ENCODE results near the gene CCNL2.
"Not testable (repeated sequence)": the region's sequence is repeated elsewhere in the genome, so short reads cannot be mapped to it uniquely, and the experiment has no call there.

Gene CCNL2

DNA sequence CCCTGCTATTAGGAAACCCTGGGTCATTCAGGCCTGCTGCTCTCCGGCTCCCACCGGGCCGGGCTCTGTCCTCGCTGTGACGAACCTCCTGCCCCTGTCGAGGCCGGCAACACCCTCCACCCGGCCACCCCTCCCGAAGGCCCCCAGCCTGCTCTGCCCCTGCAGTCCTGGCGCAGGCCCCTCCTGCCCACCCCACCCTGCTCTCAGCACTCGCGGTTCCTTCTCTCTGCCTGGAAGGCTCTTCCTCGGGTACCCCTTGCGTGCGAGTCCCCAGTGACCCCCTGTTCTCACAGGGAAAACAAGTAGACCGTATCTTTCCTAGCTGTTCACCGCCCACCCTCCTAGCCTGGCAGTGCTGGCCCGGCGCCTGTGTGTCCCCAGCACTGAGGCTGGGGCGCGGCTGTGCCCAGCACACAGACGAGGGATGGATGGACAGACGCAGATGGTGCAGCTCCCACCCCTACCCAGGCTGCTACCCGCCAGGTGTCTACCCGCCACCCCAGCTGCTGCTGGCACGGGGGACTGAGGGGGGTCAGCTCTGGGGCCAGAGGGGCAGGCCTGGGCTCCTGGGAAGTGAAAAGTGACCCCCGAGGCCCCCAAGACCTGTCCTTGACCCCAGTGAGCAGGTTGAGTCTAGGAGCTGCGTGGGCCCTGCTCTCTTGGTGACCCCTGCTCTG lies 33.3 kb upstream of the CCNL2 start:
- no peak for DNase-seq

DNA sequence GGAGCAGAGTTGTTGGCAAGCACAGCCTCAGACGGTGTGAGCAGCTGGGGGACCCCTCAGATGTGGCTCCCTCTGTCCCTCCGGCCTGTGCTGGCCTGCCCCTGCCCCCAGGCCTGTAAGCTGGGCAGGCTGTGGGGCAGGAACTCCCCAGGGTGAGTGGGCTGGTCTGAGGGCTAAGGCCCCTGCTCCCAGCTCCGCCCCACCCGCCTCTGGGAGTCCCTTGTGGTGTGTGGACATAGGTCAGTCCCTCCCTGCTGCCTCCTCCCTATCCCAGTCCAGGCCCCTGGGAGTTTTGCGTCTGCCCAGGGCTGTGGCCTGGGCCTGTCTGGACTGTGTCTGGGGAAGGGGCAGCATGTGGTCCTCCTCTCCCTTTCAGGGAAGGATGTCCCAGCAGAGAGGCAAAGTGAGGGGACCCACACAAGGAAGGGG lies 32.7 kb upstream of the CCNL2 start:
- DNase-seq, result no peak

DNA sequence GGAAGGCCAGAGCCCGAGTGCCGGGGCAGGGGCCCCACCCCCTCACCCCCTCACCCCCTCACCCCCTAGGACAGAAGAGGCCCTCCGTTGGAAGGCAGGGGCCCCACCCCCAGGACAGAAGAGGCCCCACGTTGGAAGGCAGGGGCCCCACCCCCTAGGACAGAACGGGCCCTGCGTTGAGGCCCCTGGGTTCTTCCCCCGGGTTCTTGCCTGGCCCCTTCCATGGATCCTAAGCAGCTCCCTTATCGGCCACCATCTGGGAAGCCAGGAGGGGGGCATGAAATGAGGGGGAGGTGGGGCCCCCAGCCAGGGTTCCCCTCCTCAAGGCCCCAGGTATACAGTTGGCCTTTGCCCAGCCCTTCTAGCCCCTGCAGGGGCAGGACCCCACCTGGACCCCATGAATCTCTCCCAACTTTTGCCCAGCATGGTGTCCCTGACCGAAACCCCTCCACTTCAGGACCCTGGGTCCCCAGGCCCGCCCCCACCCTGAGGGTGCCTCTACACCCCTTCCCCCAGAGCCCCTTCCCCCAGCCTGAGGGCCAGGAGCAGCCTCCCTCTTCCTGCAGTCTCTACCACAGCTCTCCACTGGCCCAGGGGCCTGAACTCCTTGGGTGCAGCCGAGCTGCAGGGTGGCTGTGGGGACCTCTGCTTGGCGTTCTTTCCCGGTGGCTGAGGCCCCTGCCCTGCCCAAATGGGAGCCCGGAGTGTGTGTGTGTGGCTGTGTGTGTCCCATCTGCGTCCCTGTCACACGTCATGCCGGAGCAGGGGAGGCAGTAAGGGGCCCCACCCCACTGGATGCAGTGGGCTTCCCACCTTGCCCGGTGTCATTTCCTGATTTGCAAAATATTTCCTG lies 32.1 kb upstream of the CCNL2 start:
- no peak for DNase-seq

DNA sequence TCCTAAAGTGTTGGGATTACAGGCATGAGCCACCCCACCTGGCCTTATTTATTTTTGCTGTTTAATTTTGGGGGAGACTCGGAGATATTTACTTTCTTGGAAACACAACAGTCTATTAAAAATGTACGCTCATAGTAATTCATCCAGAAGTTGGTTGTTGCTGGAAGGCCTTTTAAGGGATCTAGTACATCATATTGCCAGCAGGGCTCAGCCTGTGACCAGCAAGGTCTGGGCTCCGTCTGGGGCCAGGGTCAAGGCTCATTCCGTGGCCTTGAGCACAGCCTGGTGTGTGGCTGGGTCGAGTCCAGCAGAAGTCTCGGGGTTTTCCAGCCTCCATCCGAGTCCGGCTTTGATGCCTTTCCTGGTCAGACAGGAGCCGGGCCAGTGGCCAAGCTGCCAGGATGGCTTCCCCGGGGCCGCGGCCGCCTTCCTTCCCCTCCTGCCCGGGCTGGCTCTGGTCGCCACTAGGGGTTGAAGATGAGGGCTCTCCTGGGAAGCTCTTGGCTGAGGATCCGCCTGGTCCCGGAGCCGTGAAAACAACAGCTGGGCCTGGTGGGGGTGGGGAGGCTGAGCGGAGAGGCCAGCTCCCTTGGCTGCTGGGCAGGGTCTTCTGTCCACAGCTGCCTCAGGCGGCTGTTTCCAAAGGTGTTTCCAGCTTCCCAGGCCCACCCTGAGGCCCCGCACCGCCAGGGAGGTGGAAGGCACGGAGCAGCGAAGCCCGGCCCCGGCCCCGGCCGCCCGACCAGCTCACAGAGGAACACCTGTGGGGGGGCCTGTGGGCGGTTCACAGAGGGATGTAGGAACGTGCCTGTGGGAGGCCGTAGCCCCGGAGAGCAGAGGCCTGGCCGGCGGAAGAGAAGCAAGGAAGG lies 31.2 kb upstream of the CCNL2 start:
- DNase-seq, result no peak

DNA sequence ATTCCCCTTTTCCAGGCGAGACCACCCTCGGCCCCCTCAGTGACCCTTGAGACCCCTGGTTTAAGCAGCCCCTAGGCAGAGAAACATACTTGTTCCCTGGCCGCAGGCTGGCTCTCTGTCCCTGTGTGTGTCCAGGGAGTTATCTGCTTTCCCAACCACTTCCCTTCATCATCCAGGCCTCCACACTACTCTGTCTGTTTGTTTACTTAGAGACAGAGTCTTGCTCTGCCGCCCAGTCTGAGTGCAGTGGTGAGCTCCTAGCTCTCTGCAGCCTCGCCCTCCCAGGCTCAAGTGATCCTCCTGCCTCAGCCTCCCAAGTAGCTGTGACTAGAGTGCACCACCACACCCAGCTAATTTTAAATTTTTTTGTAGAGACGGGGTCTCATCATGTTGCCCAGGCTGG lies 30.5 kb upstream of the CCNL2 start:
- DNase-seq, result no peak

DNA sequence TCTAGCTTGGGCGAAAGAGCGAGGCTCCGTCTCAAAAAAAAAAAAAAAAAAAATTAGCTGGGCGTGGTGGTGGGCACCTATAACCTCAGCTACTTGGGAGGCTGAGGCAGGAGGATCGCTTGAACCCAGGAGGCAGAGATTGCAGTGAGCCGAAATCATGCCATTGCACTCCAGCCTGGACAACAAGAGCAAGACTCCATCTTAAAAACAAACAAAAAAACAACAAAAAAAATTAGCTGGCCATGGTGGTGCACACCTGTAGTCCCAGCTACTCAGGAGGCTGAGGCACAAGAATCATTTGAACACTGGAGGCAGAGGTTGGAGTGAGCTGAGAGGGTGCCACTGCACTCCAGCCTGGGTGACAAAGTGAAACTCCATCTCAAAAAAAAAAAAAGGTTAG lies 29.8 kb upstream of the CCNL2 start:
- not testable (repeated sequence) for DNase-seq

DNA sequence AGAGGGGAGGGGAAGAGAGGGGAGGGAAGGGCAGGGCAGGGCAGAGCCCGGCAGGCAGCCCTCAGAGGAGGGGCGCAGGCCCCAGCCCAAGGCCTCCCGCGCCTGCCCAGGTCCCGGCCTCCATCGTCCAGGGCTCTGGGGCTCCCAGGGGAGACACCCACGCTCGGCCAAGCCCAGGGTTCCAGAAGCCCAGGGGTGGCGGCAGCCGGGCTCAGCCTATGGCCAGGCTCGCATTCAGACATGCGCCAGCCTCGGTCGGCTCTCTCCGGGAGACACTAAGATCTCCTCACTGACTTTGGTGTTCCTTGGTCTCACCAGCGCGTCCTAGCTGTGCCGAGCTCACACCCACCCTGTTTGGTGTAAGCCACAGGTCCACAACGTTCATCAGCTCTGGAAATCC lies 29.0 kb upstream of the CCNL2 start:
- no peak for DNase-seq

DNA sequence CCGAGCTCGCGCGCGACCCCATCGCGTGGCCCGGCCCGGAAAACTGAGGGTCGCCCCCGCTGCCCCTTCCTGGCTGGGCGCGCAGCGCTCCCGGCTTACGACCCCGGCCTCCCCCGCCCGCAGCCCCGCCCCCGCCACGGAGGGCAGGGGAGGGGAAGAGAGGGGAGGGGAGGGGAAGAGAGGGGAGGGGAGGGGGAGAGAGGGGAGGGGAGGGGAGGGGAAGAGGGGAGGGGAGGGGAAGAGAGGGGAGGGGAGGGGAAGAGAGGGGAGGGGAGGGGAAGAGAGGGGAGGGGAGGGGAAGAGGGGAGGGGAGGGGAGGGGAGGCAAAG lies 28.6 kb upstream of the CCNL2 start:
- DNase-seq, result no peak

DNA sequence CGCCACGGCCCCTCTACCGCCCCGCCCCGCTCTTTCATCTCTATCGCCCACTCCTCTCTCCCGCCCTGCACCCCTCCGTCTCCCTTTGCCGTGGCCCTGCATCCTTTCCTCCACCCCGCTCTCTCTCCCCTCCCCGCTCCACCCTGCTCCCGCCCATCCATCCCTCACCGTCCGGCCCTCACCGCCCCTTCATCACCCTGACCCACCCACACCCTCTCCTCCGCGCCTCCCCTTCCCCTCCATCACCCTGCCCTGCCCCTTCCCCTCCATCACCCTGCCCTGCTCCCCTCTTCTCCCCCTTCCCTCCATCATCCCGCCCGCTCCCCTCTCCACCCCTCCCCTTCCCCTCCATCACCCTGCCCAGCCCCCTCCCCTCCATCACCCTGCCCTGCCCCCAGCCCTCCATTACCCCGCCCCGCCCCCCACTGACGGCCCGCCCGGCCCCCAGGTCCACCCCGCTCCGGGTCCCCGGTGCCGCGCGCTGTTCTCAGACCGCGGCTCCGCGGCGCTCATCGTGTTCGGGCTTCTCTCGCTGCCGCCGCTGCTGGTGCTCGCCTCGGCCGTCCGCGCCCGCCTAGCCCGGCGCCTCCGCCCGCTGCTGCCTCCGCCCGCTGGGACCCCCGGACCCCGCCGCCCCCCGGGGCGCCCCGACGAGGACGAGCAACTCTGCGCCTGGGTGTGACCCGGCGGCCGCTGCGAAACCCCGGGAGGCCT lies 28.1 kb upstream of the CCNL2 start:
- no peak for DNase-seq

DNA sequence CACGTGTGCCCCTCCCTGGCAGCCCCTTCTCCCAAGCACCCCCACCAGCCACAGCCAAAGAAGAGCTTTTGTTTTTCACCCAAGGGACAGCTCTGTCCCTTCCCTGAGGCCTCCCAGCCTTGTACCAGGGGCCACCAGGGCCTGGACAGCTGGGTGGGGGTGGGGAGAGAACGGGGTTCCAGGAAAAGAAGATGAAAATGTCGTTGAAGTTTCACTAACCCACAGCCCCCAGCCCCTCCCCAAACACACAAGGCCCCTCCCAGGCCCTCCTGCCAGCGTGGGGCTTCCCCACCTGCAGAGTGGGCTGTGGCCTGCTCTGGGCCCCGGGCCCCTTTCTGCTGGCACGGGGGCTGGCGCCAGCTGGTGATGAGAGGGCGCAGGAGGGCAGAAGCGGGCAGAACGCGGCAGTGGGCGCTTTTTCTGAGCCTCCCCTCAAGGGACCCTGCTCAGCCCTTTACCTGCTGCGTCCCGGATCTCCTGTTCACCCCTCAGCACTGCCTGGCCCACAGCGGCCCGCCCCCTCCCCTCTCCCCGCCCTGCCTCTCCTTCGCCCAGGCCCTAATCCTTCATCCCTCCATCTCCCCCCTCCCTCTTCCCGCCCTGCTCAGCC lies 27.5 kb upstream of the CCNL2 start:
- DNase-seq, result no peak

DNA sequence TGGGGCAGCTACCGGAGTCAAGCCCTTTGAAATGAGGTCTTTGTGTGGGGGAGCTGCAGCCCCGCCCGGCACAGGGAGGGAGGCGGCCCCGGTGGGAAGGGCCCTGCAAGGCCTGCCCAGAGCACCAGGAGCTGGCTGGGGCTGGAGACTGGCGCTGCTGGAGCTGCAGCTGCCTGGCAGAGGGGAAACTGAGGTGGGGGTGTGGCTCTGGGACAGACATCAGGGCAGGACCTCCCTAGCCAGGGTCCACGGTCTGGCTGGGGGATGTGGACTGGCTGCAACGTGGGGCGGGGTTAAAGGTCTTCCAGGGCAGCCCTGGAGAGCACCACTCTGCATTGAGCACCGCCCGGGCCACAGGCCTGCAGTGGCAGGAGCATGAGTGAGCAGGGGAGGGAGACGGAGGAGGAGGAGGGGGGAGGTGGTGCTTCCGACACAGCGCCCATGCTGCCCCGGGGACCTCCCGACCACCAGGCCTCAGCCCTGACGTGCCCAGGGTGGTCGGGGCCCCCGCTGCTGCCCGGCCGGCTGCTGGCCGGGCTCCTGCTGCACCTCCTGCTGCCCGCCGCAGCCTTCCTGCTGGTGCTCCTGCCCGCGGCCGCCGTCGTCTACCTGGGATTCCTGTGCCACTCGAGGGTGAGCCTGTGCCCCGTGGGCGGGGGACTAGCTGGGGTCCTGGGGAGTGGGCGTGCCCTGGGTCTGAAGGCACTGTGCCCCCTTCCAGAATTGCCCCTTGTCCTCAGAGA lies 26.8 kb upstream of the CCNL2 start:
- DNase-seq, result no peak

DNA sequence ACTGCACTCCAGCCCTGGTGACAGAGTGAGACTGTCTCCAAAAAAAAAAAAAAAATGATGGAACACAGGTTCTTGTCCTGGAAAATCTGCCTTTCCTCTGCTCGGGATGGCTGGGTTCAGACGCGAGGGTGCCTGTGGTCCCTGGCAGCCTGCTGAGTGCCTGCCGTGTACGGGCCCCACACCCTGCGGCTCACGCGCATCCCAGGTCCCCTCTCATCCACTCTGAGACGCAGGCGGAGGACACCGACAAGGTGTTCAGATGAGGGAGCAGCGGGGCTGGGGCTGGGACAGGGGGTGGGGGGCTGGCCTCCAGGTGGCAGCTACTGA lies 26.3 kb upstream of the CCNL2 start:
- no peak for DNase-seq

DNA sequence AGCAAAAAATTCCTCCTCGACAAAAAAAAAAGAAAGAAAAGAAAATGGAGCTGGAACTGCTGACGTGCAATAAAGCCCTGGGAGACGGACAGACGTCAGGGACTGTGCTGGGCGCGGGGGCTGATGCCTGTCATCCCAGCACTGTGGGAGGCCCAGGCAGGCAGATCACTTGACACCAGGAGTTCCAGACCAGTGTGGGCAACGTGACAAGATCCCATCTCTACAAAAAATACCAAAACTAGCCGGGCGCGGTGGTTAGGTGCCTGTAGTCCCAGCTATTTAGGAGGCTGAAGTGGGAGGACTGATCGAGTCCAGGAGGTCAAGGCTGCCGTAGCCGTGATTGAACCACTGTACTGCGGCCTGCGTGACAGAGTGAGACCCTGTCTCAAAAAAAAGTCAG lies 25.6 kb upstream of the CCNL2 start:
- no peak for DNase-seq

DNA sequence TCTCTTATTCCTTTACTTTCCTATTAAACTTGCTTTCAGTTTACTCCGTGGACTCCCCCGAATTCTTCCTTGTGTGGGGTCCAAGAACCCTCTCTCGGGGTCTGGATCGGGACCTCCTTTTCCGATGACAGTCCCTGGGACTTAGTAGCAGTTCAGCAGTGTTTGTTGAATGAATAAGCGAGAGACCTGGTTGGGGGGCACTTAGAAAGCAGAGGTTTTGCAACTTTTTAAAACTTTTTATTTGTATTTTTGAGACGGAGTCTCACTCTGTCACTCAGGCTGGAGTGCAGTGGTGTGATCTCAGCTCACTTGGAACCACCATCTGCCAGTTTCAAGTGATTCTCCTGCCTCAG lies 24.1 kb upstream of the CCNL2 start:
- no peak for DNase-seq

DNA sequence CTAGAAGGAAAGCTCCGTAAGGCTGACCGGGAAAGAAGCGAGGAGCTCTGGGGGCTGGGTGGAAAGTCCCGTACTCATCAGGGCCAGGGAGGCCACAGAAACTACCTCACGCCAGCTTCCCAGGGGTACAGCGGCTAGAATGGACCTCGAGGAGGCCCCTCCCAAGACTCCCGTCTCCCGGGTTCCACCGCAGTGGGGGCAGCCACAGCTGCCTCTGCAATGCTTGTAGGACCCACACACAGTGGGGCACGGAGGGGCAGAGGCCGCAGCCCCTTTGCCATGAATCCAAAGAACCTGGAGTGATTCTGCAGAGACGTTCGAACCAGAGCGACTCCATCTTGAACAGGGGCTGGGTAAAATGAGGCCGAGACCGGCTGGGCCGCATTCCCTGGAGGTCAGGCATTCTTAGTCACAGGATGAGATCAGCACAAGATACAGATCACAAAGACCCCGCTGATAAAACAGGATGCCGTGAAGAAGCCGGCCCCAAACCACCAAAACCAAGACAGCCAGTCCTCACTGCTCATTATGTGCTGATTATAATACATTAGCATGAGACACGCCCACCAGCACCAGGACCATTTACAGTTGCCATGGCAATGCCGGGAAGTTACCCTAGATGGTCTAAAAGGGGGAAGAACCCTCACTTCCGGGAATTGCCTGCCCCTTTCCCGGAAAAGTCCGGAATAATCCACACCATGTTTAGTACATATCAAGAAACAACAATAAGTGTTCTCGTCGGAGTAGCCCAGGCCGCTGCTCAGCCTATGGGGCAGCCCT lies 23.5 kb upstream of the CCNL2 start:
- DNase-seq, result peak; percentile 24

DNA sequence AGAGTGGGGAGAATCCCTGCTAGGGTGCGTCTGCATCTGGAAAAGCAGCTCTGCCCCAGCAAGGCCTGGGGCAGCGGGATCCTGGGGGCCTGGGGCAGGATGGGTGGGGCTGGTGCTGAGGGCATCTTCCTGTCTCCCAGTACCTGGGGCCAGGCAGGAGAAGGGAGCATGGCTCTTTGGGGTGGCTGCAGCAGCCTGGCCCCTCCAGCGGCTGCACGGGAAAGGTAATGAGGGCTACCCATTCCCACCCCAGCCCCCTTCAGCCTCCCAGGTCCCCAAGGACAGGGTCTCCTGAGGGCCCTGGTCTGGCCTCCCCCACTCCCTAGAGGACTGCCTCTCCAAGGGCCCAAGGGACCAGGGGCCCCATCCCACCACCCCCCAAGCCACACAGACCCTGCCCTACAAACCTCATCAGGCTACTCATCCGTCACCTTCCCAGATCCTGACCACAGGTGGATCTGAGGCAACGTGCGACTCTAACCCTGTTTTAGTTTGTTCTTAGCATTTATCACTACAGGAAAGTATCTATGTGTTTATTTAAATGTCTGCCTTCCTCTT lies 22.9 kb upstream of the CCNL2 start:
- no peak for DNase-seq

DNA sequence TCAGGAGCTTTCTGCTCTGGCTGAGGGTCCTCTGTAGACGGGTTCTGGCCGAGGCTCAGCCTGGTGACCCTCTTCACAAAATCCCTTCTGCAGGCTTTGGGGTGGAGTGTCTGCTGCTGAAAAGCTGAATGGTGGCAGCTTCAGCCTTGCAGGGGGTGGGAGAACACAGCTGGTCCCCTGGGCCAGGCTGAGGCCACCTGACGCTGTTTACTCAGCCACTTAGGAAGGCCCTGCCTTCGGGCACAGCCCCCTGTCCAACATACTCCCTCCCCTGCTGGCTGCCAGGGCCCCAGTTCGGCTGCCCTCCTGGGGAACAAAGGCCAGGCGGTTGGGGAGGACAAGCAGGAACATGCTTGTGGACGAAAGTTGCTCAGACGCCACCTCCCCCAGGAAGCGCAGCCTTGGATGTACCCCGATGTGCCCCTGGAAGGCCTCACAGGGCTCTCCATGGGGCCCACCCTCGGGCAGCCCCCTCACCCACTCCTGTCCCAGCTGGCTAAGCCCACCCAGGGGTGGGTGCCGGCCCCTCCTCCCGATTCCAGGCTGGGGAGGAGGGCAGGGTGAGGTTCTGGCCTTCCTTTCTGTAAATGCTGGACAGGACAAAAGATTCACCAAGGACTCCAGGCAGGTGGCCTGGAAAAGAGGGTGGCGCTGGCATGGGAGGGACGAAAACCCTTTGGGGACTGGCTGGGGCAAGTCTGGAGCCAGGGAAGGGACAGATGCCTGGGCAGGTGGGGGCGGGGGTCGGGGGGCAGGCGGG lies 22.2 kb upstream of the CCNL2 start, which contains the start of gene ANKRD65:
Gene ANKRD65, minus strand, starts transcription at position 130 of the 760 bp plus-strand sequence. CDS start 271 bp downstream, outside the sequence.
- no peak for DNase-seq

DNA sequence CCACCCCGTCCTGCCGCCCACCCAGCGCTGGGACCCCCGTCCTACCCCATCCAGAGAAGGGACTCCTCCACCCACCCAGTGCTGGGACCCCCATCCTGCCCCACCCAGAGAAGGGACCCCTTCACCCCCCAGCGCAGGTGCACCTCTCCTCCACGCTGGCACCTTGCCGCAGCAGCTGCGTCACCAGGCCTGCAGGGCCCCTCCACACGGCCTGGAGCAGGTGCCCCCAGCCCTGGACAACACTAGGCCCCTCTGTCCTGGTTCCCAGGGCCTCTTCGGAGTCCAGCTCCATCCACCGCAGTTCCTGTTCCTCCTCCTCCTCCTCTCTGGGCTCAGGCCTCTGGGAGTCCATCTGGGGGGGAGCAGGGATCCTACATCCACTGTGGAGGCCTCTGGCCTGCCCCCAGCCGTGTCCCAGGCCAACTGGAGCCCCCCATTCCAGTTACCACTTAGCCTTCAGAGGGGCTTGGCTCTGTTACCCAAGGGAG lies 21.6 kb upstream of the CCNL2 start:
- no peak for DNase-seq

DNA sequence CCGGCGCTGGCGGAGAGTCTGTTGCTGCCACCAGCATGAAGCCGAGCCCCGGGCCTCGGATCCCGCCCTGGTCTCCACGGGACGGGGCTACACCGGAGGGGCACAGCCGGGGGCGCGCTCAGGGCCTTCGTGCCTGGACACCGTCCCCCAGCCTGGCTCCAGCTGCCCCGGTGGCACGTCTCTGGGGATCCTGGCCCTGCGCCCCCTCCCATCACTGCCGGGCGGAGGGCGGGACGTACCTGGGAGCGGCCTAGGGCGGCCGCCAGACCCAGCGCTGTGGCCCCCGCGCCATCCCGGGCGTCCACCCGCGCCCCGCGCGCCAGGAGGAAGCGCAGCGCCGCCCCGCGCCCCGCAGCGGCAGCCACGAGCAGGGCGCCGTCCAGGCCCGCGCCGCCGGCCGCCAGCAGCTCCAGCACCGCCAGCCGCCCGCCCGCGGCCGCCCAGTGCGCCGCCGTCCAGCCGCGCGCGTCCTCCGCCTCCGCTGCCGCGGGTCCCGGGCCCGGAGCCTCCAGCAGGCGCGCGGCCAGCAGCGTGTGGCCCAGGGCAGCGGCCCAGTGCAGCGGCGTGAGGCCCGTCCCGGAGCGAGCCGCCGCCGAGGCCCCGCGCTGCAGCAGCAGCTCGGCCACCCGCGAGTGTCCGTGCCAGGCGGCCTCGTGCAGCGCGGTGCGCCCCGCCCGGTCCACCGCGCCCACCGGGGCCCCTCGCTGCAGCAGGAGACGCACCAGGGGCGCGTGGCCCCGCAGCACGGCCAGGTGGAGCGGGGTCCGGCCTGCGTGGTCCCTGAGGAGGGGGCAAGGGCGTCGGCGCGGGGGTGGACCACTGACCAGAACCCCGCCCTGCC lies 20.9 kb upstream of the CCNL2 start:
- DNase-seq, result no peak
